Activated CD4-positive, alpha-beta T cell treated with anti-CD3 and anti-CD28 coated beads, Interleukin-2, amount 10 ng/mL, durations not matched to agents 7 days and 5 days (primary cell): ENCODE results near the gene FOXRED2. TPM values are rescaled to one million over a fixed set of nuclear protein-coding genes. Genes with fewer than 3 reads are reported as not detected.

Experiments
- CTCF ChIA-PET: fragments of 350-600 bp; sonication (Branson Sonifier 250); formaldehyde crosslinking; loops from one replicate; lab custom pipeline; 2021; ENCODE audit warnings: antibody characterized with exemption; lab: Charles Lee
- POLR2A ChIA-PET: fragments of 350-600 bp; sonication (Branson Sonifier 250); formaldehyde crosslinking; loops from one replicate; lab custom pipeline; 2021; ENCODE audit warnings: antibody characterized with exemption; lab: Charles Lee
- DNase-seq: peaks from one replicate; pipeline ENCODE4 v3.0.0-alpha.2; 2020
- H3K27ac Mint-ChIP-seq: one replicate; pipeline ENCODE4 v1.8.0; 2021; ENCODE audit warnings: mild to moderate bottlenecking, moderate library complexity, mixed read lengths
- H3K27me3 Mint-ChIP-seq: one replicate; pipeline ENCODE4 v1.8.0; 2021; ENCODE audit warnings: mixed read lengths
- H3K36me3 Mint-ChIP-seq: one replicate; pipeline ENCODE4 v1.8.0; 2021; ENCODE audit warnings: low read depth, mixed read lengths
- H3K4me1 Mint-ChIP-seq: one replicate; pipeline ENCODE4 v1.8.0; 2021; ENCODE audit warnings: mixed read lengths
- H3K4me3 Mint-ChIP-seq: one replicate; pipeline ENCODE4 v1.8.0; 2021; ENCODE audit warnings: mild to moderate bottlenecking, moderate library complexity, mixed read lengths
- H3K9me3 Mint-ChIP-seq: one replicate; pipeline ENCODE4 v1.8.0; 2021; ENCODE audit warnings: mixed read lengths
- total RNA-seq, 2 experiments: library from RNA; stranded (reverse); gene quantifications; one replicate each; pipeline ENCODE4 v1.2.3, GENCODE V29; 2021

Gene FOXRED2
- total RNA-seq, 2 experiments from 2014 or later: 14.3 to 17.1 TPM

- peak within 1 kb of the TSS; percentile 92 for H3K27ac Mint-ChIP-seq
- H3K9me3 Mint-ChIP-seq: no peaks in the 10 kb centered on the region
- peaks cover 27% of the 10 kb centered on the region for H3K4me1 Mint-ChIP-seq
- DNase-seq: peak; percentile 98
- ChIA-PET POLR2A (interaction anchor here (1.1 kb wide), 1 partner anchor 150 kb away, joined by 3 read pairs; no protein-coding TSS in a partner anchor), CTCF (interaction anchor here (1.0 to 1.8 kb wide), 5 partner anchors 10 to 243 kb away, joined by 3 to 8 read pairs (median 4); partner anchors contain the start of gene APOL2)
- peak within 1 kb of the TSS; percentile 94 for H3K4me3 Mint-ChIP-seq
- H3K27me3 Mint-ChIP-seq: no peaks in the 10 kb centered on the region
- H3K36me3 Mint-ChIP-seq: peaks cover 26% of the 10 kb centered on the region
These were observed 25.3 kb downstream of the FOXRED2 start, which contains the start of gene TXN2 for GRCh38 chr22:36481393-36482168. TXN2 (minus strand) TSS chr22:36481640; CDS start chr22:36480837, 803 bp downstream.

DNA sequence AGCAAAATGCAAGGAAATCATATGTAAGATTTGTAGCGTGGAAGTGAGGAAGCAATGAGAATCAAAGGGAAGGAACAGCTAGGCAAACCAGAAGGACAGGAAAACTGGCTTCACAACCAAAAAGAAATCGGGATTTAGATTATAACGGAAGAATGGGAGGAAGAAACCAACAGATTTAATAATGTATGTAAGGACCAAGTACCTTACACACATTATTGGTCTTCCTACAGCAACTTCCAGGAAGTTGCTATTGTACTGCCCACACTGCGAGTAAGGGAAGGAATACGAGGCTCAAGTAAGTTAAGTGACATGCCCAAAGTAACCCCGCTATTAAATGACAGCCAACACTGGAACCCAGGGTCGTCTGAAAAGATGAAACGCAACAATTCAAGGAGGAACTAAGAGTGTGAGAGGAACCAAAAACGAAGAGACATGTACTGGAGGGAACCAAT lies 25.9 kb downstream of the FOXRED2 start:
- H3K27ac Mint-ChIP-seq: peak overlapping the region; percentile 92
- no peak for DNase-seq
- CTCF ChIA-PET: interaction anchor here (0.9 to 1.8 kb wide), 2 partner anchors 10 to 179 kb away, joined by 3 to 8 read pairs; no protein-coding TSS in a partner anchor
- H3K4me3 Mint-ChIP-seq: peak overlapping the region; percentile 94
- POLR2A ChIA-PET: interaction anchor here (1.1 kb wide), 1 partner anchor 149 kb away, joined by 3 read pairs; no protein-coding TSS in a partner anchor
- H3K9me3 Mint-ChIP-seq: no peaks in the 10 kb centered on the region
- H3K4me1 Mint-ChIP-seq: peaks cover 25% of the 10 kb centered on the region
- peaks cover 25% of the 10 kb centered on the region for H3K36me3 Mint-ChIP-seq
- H3K27me3 Mint-ChIP-seq: no peaks in the 10 kb centered on the region

DNA sequence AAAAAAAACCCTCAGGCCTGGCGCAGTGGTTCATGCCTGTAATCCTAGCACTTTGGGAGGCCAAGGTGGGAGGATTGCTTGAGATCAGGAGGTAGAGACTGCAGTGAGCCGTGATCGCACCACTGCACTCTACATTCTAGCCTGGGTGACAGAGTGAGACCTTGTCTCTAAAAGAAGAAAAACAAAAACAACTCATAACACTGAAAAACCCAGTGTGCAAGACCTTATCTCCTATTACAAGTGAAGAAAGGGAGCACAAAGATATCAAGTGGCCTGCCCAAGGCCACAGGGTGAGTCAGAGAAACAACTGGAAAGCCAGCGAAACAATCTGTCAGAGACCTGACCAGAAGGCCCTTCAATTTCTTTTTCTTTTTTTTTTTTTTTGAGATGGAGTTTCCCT lies 27.9 kb downstream of the FOXRED2 start:
- POLR2A ChIA-PET: interaction anchor here (0.7 kb wide), 1 partner anchor 28 kb away, joined by 5 read pairs; no protein-coding TSS in a partner anchor
- peaks cover 35% of the 10 kb centered on the region for H3K4me1 Mint-ChIP-seq
- CTCF ChIA-PET: interaction anchor here (1.2 to 2.0 kb wide), 2 partner anchors 24 to 27 kb away, joined by 5 read pairs; no protein-coding TSS in a partner anchor
- H3K9me3 Mint-ChIP-seq: no peaks in the 10 kb centered on the region
- no peak overlapping the region for H3K27ac Mint-ChIP-seq
- no peak overlapping the region for H3K4me3 Mint-ChIP-seq
- peaks cover 42% of the 10 kb centered on the region for H3K36me3 Mint-ChIP-seq
- no peaks in the 10 kb centered on the region for H3K27me3 Mint-ChIP-seq
- DNase-seq: no peak

GRCh38 chr22:36475341-36475740 lies 31.5 kb downstream of the FOXRED2 start:
- no peaks in the 10 kb centered on the region for H3K27me3 Mint-ChIP-seq
- no peaks in the 10 kb centered on the region for H3K9me3 Mint-ChIP-seq
- H3K4me1 Mint-ChIP-seq: peaks cover 25% of the 10 kb centered on the region
- POLR2A ChIA-PET: no interaction called here
- H3K36me3 Mint-ChIP-seq: peaks cover 46% of the 10 kb centered on the region
- no peak overlapping the region for H3K4me3 Mint-ChIP-seq
- DNase-seq: no peak
- H3K27ac Mint-ChIP-seq: no peak overlapping the region
- CTCF ChIA-PET: interaction anchor here (1.0 to 1.1 kb wide), 2 partner anchors 17 to 20 kb away, joined by 3 read pairs; no protein-coding TSS in a partner anchor

DNA sequence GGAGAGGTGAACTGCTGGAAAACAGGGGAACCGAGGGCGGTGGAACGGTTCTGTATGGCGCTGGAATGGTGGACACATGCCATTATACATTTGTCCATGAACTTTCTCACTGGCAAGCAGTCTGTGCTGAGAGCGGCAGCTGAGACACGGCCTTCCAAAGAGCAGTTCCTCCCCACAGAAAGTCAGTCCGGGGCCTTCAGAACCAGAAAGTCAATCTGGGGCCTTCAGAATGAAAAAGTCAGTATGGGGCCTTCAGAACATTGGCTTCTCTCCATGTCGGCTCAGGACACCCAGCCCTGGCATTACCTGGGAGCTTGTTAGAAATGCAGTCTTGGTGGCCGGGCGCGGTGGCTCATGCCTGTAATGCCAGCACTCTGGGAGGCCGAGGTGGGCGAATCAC lies 34.2 kb downstream of the FOXRED2 start:
- H3K27me3 Mint-ChIP-seq: no peaks in the 10 kb centered on the region
- POLR2A ChIA-PET: no interaction called here
- no peak overlapping the region for H3K27ac Mint-ChIP-seq
- peaks cover 36% of the 10 kb centered on the region for H3K36me3 Mint-ChIP-seq
- DNase-seq: no peak
- no peak overlapping the region for H3K4me3 Mint-ChIP-seq
- no peaks in the 10 kb centered on the region for H3K9me3 Mint-ChIP-seq
- H3K4me1 Mint-ChIP-seq: peaks cover 34% of the 10 kb centered on the region
- CTCF ChIA-PET: no interaction called here

DNA sequence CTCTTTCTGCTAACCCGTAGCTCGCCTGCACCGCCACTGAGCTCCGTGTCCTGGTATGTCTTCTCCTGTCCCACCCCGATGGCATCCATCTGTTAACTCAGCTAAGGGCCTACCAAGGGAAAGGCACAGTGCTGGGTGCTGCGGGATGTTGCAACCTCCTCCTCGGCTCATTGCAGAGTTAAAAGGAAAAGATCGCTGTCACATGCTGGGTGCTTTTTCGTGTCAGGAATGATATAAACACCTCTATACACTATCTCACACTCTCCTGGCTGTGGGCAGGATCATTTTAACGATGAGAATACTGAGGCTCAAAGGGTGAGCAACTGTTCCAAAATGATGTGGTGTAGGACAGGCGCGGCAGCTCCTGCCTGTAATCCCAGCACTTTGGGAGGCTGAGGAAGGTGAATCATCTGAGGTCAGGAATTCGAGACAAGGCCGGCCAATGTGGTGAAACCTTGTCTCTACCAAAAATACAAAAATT lies 35.5 kb downstream of the FOXRED2 start:
- Mint-ChIP-seq H3K27me3 (no peaks in the 10 kb centered on the region), H3K9me3 (no peaks in the 10 kb centered on the region), H3K4me1 (peaks cover 44% of the 10 kb centered on the region), H3K36me3 (peaks cover 35% of the 10 kb centered on the region), H3K4me3 (no peak overlapping the region), H3K27ac (no peak overlapping the region)
- CTCF ChIA-PET: interaction anchor here (0.9 to 3.1 kb wide), 18 partner anchors 10 to 227 kb away, joined by 3 to 44 read pairs (median 4); partner anchors contain the start of gene TXN2
- POLR2A ChIA-PET: no interaction called here
- no peak for DNase-seq

DNA sequence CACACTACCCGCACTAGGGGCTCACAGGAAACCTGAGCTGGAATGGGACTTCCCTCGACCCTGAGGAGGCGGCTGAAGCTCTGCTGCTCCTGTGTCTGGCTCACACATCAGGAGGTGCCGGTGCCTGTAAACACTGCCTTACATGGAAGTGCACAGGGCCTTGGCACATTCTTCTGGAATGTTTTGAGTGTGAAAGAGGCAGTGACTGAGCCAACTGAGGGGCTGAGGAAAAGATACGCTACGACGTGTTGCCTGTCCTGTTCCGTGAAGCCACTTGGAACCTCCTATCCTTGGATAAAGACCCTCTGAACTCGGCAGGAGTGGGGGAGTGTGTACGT lies 35.9 kb downstream of the FOXRED2 start:
- Mint-ChIP-seq H3K9me3 (no peaks in the 10 kb centered on the region), H3K4me3 (no peak overlapping the region), H3K36me3 (peaks cover 33% of the 10 kb centered on the region), H3K4me1 (peaks cover 47% of the 10 kb centered on the region), H3K27me3 (no peaks in the 10 kb centered on the region), H3K27ac (no peak overlapping the region)
- CTCF ChIA-PET: interaction anchor here (0.9 to 3.1 kb wide), 19 partner anchors 11 to 227 kb away, joined by 3 to 44 read pairs (median 4); partner anchors contain the start of gene TXN2
- POLR2A ChIA-PET: no interaction called here
- no peak for DNase-seq

DNA sequence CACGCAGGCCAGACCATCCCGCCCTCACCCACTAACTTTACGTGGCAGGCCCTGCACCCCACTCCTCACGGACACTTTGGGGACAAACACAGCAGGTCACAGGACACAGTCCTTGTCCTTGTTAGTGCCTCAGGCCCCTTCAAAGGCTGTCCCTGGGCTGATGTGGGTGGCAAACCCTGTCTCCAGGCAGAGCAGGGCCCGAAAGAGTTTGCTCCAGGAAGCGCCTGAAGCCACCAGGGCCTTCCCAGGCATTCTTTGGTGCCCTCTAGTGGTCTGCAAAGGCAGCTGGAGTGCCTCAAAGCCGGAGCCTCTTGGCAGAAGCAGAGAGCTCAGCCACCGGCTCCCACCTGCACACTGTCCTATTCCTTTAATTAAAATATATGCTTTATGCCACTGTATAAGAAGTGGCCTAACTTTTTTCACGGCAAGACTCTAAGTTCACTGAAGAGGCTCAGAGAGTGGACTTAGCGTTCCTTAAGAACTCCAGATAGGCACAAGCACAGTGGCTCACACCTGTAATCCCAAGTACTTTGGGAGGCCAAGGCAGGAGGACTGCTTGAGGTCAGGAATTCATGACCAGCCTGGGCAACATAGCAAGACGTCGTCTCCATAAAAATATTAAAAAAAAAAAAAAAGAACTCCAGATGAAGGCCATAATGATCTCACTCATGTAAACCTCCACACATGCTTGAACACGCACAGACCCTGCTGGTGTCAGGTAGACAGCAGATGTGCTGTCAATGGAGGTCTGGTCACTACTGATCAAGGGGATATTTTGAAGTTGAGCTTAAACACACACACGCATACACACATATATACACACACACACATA lies 36.5 kb downstream of the FOXRED2 start:
- Mint-ChIP-seq H3K36me3 (peaks cover 30% of the 10 kb centered on the region), H3K4me3 (no peak overlapping the region), H3K4me1 (peaks cover 44% of the 10 kb centered on the region), H3K9me3 (no peaks in the 10 kb centered on the region), H3K27me3 (no peaks in the 10 kb centered on the region), H3K27ac (peak overlapping the region; percentile 74)
- ChIA-PET POLR2A (no interaction called here), CTCF (interaction anchor here (0.6 to 3.1 kb wide), 33 partner anchors 10 to 226 kb away, joined by 3 to 44 read pairs (median 4); partner anchors contain the start of genes MYH9 and TXN2)
- peak; percentile 91 for DNase-seq

DNA sequence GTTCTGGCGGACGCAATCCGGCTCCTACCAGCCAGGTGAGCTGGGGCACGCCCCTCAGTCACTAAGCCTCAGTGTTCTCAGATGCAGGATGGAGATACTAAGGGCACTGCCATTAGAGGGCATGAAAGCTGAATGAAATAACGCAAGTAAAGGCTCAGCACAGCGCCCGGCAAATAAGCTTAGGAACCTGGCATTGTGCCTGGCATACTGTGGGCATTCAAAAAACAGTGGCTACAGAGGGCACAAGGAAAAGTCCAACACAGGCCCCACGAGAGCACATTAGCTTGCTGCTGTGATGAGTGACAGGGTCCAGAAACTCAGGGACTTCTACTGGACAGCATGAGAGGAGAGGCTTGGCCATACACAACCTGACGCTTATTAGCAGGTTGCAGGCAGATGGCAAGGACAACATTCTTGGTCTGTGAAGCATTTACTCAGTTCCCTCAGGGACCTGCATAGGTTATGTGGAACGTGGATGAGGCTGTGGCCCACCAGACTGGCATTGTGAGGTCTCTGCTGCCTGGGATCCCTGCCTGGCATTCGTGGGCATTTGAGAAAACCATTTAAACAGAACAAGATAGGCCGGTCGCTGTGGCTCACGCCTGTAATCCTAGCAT lies 37.6 kb downstream of the FOXRED2 start:
- peak overlapping the region; percentile 25 for H3K27ac Mint-ChIP-seq
- H3K4me1 Mint-ChIP-seq: peaks cover 40% of the 10 kb centered on the region
- ChIA-PET CTCF (interaction anchor here (0.6 to 3.1 kb wide), 11 partner anchors 9 to 191 kb away, joined by 3 to 44 read pairs (median 3); no protein-coding TSS in a partner anchor), POLR2A (no interaction called here)
- H3K9me3 Mint-ChIP-seq: no peaks in the 10 kb centered on the region
- H3K27me3 Mint-ChIP-seq: no peaks in the 10 kb centered on the region
- H3K4me3 Mint-ChIP-seq: no peak overlapping the region
- peaks cover 21% of the 10 kb centered on the region for H3K36me3 Mint-ChIP-seq
- no peak for DNase-seq

GRCh38 chr22:36467946-36468345 lies 38.9 kb downstream of the FOXRED2 start:
- CTCF ChIA-PET: interaction anchor here (0.6 to 1.9 kb wide), 6 partner anchors 8 to 167 kb away, joined by 3 to 5 read pairs (median 3); no protein-coding TSS in a partner anchor
- Mint-ChIP-seq H3K4me3 (no peak overlapping the region), H3K36me3 (peaks cover 20% of the 10 kb centered on the region), H3K27me3 (no peaks in the 10 kb centered on the region), H3K9me3 (no peaks in the 10 kb centered on the region), H3K4me1 (peaks cover 39% of the 10 kb centered on the region), H3K27ac (no peak overlapping the region)
- POLR2A ChIA-PET: no interaction called here
- DNase-seq: no peak

GRCh38 chr22:36467042-36467810 lies 39.6 kb downstream of the FOXRED2 start:
- CTCF ChIA-PET: interaction anchor here (0.6 to 1.9 kb wide), 4 partner anchors 9 to 154 kb away, joined by 3 to 6 read pairs (median 4); no protein-coding TSS in a partner anchor
- Mint-ChIP-seq H3K36me3 (peaks cover 16% of the 10 kb centered on the region), H3K4me3 (no peak overlapping the region), H3K27me3 (no peaks in the 10 kb centered on the region), H3K4me1 (peaks cover 39% of the 10 kb centered on the region), H3K9me3 (no peaks in the 10 kb centered on the region), H3K27ac (peak overlapping the region; percentile 80)
- POLR2A ChIA-PET: no interaction called here
- no peak for DNase-seq
